Osteoblast (primary cell): ENCODE data around the gene CPSF4L. TPM values are rescaled to one million over a fixed set of nuclear protein-coding genes. Genes with fewer than 3 reads are reported as not detected.
"Not testable (repeated sequence)": the region's sequence is repeated elsewhere in the genome, so short reads cannot be mapped to it uniquely, and the experiment has no call there.

Source experiments
- DNase-seq: peaks from one replicate; pipeline ENCODE4 v3.0.0; 2011; ENCODE audit warnings: low spot score, mixed read lengths; ENCODE audit not compliant: insufficient read length; ENCODE audit errors: missing footprints
- H2AFZ ChIP-seq: 2 replicates; pipeline ENCODE4 v1.6.0; 2011; ENCODE audit warnings: mild to moderate bottlenecking, low read length
- H3K27ac ChIP-seq: 2 replicates; pipeline ENCODE4 v1.5.1; 2011; ENCODE audit warnings: mild to moderate bottlenecking, low read depth, low read length, moderate library complexity
- H3K27me3 ChIP-seq: 2 replicates; pipeline ENCODE4 v1.6.0; 2012; ENCODE audit warnings: mild to moderate bottlenecking, control low read depth, inconsistent platforms, low read length, moderate library complexity; ENCODE audit not compliant: insufficient read depth
- H3K36me3 ChIP-seq: 2 replicates; pipeline ENCODE4 v1.5.1; 2011; ENCODE audit warnings: mild to moderate bottlenecking, low read length, control low read depth, moderate library complexity; ENCODE audit not compliant: insufficient read depth
- H3K4me1 ChIP-seq: 2 replicates; pipeline ENCODE4 v1.5.1; 2011; ENCODE audit warnings: mild to moderate bottlenecking, low read length, control low read depth, moderate library complexity; ENCODE audit not compliant: insufficient read depth
- H3K4me2 ChIP-seq: 2 replicates; pipeline ENCODE4 v1.6.0; 2011; ENCODE audit warnings: mild to moderate bottlenecking, low read length; ENCODE audit not compliant: insufficient read depth
- H3K4me3 ChIP-seq: fragments of 200-600 bp; sonication (generic); 3 replicates; pipeline ENCODE4 v1.5.1; 2012; ENCODE audit warnings: mild to moderate bottlenecking, low read length, inconsistent platforms; ENCODE audit not compliant: insufficient read depth
- H3K79me2 ChIP-seq: 2 replicates; pipeline ENCODE4 v1.6.0; 2012; ENCODE audit warnings: mild to moderate bottlenecking, low read length, control low read depth, inconsistent platforms; ENCODE audit not compliant: insufficient read depth
- H3K9me3 ChIP-seq: 2 replicates; pipeline ENCODE4 v1.5.1; 2011; ENCODE audit warnings: low read depth, low read length, control low read depth
- H4K20me1 ChIP-seq: 2 replicates; pipeline ENCODE4 v1.6.0; 2012; ENCODE audit warnings: mild to moderate bottlenecking, low read length, control low read depth; ENCODE audit not compliant: insufficient read depth
- total RNA-seq: library from RNA; depleted of rRNA; stranded (reverse); fragments of >200 nt; gene quantifications from 2 replicates; pipeline ENCODE4 v1.2.3, GENCODE V29; 2012
- TF ChIP-seq, protein P1 (sequence below): IDR thresholded peaks from 2 replicates; pipeline ENCODE4 v1.5.1; 2011; ENCODE audit warnings: mild to moderate bottlenecking, low read depth, low read length, moderate library complexity; ENCODE audit errors: extremely low read depth

Gene CPSF4L
- total RNA-seq, 1 donor, result not detected

DNA sequence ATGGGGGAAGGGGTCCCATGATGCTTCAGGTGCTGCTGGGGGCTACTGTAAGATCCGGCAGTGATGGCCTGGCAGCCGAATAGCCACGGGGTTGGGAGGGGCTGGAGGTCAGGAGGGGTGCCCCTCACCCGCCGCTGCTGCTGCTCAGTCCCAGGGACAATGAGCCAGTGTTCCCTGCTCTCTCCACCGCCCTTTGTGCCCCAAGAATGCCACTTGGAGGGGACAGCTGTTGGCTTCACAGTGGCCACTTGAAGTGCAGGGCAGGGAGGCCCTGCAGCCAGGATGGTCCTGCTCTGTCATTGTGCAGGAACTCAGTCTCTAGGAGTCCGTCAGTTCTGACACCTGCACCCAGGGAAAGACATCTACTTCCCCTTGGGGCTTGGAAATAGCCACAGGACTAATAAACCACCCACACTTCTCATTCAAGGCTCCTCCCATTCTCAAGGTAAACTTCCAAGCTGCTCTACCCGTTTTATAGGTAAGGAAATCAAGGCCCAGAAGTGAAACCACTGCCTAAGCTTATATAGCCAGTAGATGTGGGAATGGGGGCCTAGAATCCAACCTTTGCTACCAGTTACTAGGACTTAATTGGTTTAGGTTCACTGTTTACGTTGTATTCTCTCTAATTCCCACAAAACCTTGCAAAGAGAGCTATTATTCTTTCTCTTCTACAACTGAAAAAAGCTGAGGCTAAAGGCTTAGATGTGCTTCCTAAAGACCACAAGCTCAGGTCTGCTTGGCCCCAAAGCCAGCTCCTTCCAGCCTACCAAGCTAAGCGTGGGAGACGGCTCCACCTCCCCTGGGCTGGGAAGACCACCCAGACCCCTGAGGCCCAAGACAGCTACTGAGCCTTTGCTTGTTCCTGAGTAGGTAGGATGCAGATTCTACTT is 6.2 kb upstream of the CPSF4L start:
- Histone ChIP-seq H3K4me3 (no peak overlapping the region), H3K4me2 (no peak overlapping the region), H3K4me1 (no peaks in the 10 kb centered on the region), H2AFZ (no peak overlapping the region), H3K27me3 (no peaks in the 10 kb centered on the region), H3K27ac (no peak overlapping the region), H3K9me3 (no peaks in the 10 kb centered on the region), H3K79me2 (no peaks in the 10 kb centered on the region), H4K20me1 (no peaks in the 10 kb centered on the region), H3K36me3 (no peaks in the 10 kb centered on the region)
- TF ChIP-seq, protein P1, sequence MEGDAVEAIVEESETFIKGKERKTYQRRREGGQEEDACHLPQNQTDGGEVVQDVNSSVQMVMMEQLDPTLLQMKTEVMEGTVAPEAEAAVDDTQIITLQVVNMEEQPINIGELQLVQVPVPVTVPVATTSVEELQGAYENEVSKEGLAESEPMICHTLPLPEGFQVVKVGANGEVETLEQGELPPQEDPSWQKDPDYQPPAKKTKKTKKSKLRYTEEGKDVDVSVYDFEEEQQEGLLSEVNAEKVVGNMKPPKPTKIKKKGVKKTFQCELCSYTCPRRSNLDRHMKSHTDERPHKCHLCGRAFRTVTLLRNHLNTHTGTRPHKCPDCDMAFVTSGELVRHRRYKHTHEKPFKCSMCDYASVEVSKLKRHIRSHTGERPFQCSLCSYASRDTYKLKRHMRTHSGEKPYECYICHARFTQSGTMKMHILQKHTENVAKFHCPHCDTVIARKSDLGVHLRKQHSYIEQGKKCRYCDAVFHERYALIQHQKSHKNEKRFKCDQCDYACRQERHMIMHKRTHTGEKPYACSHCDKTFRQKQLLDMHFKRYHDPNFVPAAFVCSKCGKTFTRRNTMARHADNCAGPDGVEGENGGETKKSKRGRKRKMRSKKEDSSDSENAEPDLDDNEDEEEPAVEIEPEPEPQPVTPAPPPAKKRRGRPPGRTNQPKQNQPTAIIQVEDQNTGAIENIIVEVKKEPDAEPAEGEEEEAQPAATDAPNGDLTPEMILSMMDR, result no peak
- peak; percentile 44 for DNase-seq

DNA sequence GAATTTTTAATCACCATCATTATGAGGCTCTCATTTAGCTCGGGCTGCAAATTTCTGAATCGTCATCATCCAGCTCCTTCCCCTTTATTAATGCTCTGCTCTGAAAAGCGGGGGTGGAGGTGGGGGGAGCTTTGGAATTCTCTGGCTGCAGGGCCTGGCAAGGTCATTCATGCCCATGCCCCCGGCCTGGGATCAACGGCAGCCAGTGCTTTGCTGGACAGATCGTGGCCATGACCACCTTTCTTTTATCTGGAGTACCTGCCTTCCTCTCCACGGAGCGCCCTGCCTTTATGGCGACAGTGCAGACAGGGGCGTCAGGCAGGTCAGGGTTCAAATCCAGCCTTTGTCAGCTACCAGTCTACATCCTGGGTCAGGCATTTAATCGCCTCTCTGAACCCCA is 5.1 kb upstream of the CPSF4L start:
- H3K4me1 ChIP-seq, result no peaks in the 10 kb centered on the region
- no peak overlapping the region for H3K4me3 ChIP-seq
- no peak overlapping the region for H3K27ac ChIP-seq
- no peaks in the 10 kb centered on the region for H3K36me3 ChIP-seq
- peak; percentile 30 for DNase-seq
- H3K9me3 ChIP-seq, result no peaks in the 10 kb centered on the region
- no peak overlapping the region for H3K4me2 ChIP-seq
- no peak overlapping the region for H2AFZ ChIP-seq
- no peaks in the 10 kb centered on the region for H3K27me3 ChIP-seq
- no peaks in the 10 kb centered on the region for H3K79me2 ChIP-seq
- TF ChIP-seq, protein P1, result no peak
- no peaks in the 10 kb centered on the region for H4K20me1 ChIP-seq

DNA sequence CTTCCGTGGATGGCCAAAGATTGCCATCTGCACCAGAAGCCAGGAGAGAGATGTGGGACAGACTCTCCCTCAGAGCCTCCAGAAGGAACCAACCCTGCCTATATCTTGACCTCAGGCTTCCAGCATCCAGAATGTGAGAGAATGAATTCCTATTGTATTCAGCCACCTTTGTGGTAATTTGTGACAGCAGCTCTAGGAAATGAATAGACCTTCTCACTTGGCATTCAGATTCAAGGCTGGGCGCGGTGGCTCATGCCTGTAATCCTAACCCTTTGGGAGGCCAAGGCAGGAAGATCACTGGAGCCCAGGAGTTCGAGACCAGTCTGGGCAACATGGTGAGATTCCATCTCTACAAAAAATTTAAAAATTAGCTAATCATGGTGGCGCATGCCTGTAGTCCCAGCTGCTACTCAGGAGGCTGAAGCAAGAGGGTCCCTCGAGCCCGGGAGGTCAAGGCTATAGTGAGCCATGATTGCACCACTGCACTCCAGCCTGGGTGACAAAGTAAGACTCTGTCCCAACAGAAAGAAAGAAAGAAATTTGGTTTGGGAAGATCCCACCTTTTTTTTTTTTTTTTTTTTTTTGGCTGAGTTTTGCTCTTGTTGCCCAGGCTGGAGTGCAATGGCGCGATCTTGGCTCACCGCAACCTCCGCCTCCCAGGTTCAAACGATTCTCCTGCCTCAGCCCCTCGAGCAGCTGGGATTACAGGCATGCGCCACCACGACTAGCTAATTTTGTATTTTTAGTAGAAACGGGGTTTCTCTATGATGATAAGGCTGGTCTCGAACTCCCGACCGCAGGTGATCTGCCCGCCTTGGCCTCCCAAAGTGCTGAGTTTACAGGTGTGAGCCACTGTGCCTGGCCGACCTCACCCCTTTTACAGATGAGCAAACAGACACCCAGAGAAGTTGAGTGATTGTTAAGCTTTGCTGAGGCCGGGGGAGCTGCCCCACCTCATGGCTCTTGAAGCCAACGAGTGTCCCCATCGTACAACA is 4.3 kb upstream of the CPSF4L start:
- no peaks in the 10 kb centered on the region for H4K20me1 ChIP-seq
- H3K9me3 ChIP-seq, result no peaks in the 10 kb centered on the region
- H3K27ac ChIP-seq, result no peak overlapping the region
- H3K79me2 ChIP-seq, result no peaks in the 10 kb centered on the region
- H3K36me3 ChIP-seq, result no peaks in the 10 kb centered on the region
- peak; percentile 61 for DNase-seq
- no peak overlapping the region for H2AFZ ChIP-seq
- H3K4me3 ChIP-seq, result no peak overlapping the region
- TF ChIP-seq, protein P1, result no peak
- no peak overlapping the region for H3K4me2 ChIP-seq
- H3K4me1 ChIP-seq, result no peaks in the 10 kb centered on the region
- no peaks in the 10 kb centered on the region for H3K27me3 ChIP-seq

DNA sequence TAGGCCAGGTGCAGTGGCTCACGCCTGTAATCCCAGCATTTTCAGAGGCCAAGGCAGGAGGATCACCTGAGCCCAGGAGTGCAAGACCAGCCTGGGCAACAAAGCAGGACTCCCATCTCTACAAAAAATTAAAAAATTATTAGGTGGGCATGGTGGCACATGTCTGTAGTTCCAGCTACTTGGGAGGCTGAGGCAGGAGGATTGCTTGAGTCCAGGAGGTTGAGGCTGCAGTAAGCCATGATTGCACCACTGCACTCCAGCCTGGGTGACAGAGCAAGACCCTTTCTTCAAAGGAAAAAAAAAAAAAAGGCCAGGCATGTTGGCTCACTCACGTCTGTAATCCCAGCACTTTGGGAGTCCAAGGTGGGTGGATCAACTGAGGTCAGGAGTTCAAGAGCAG is 2.8 kb upstream of the CPSF4L start:
- H2AFZ ChIP-seq, H3K4me1 ChIP-seq, H4K20me1 ChIP-seq, H3K27ac ChIP-seq, H3K36me3 ChIP-seq, H3K4me2 ChIP-seq, H3K79me2 ChIP-seq, DNase-seq, H3K4me3 ChIP-seq, H3K27me3 ChIP-seq, H3K9me3 ChIP-seq: not testable (repeated sequence)
